Naive thymus-derived CD4-positive, alpha-beta T cell (primary cell): Measurements from ENCODE around the gene GLS. TPM values are rescaled to one million over a fixed set of nuclear protein-coding genes. Genes with fewer than 3 reads are reported as not detected.
"Not testable (repeated sequence)": the region's sequence is repeated elsewhere in the genome, so short reads cannot be mapped to it uniquely, and the experiment has no call there.

Experiments
- ATAC-seq: fragments of 150-1000 bp; cut with Tn5 transposase; 2 replicates; pipeline ENCODE4 v1.10.0; 2021; ENCODE audit warnings: mild to moderate bottlenecking, moderate library complexity
- CTCF ChIA-PET: fragments of 350-600 bp; sonication (Branson Sonifier 250); formaldehyde crosslinking; loops from one replicate; lab custom pipeline; 2021; ENCODE audit warnings: antibody characterized with exemption; lab: Charles Lee
- POLR2A ChIA-PET: fragments of 350-600 bp; sonication (Branson Sonifier 250); formaldehyde crosslinking; loops from one replicate; lab custom pipeline; 2021; ENCODE audit warnings: antibody characterized with exemption, inconsistent platforms; lab: Charles Lee
- DNase-seq, 9 donors: peaks; one replicate each; pipeline versions ENCODE4 v3.0.0 to v3.0.0-alpha.2; 2020 to 2022; ENCODE audit warnings: mixed read lengths in 1 of 9
- H3K27ac ChIP-seq: one replicate; pipeline ENCODE4 v1.7.0; 2013; ENCODE audit warnings: mild to moderate bottlenecking, low read depth, low read length, moderate library complexity
- H3K27me3 ChIP-seq, 2 donors: one replicate each; pipeline ENCODE4 v1.7.0; 2013; ENCODE audit warnings: low read length in 2 of 2, mild to moderate bottlenecking in 2 of 2, moderate library complexity in 2 of 2; ENCODE audit not compliant: control insufficient read depth in 2 of 2, insufficient read depth in 2 of 2
- H3K36me3 ChIP-seq, 3 experiments: 1 replicate in 2 of 3; 2 replicates in 1 of 3; pipeline ENCODE4 v1.7.0; 2013; ENCODE audit warnings: low read length in 3 of 3, mild to moderate bottlenecking in 3 of 3, moderate library complexity in 1 of 3; ENCODE audit not compliant: insufficient read depth in 3 of 3, control insufficient read depth in 2 of 3
- H3K4me1 ChIP-seq, 2 donors: one replicate each; pipeline ENCODE4 v1.7.0; 2013; ENCODE audit warnings: low read length in 2 of 2, mild to moderate bottlenecking in 2 of 2, moderate library complexity in 1 of 2; ENCODE audit not compliant: control insufficient read depth in 2 of 2, insufficient read depth in 2 of 2
- H3K4me3 ChIP-seq: 2 replicates; pipeline ENCODE4 v1.7.0; 2013; ENCODE audit warnings: mild to moderate bottlenecking, low read length
- H3K9me3 ChIP-seq, 3 experiments: 1 replicate in 2 of 3; 2 replicates in 1 of 3; pipeline ENCODE4 v1.7.0; 2013; ENCODE audit warnings: low read length in 3 of 3; ENCODE audit not compliant: control insufficient read depth in 2 of 3
- H3K27ac Mint-ChIP-seq, 9 donors: one replicate each; pipeline ENCODE4 v1.8.0; 2020 to 2022; ENCODE audit warnings: mixed read lengths in 9 of 9, mild to moderate bottlenecking in 8 of 9, moderate library complexity in 5 of 9, inconsistent platforms in 2 of 9
- H3K27me3 Mint-ChIP-seq, 5 donors: one replicate each; pipeline ENCODE4 v1.8.0; 2021 to 2022; ENCODE audit warnings: mixed read lengths in 5 of 5, mild to moderate bottlenecking in 1 of 5
- H3K36me3 Mint-ChIP-seq, 5 donors: one replicate each; pipeline ENCODE4 v1.8.0; 2020 to 2022; ENCODE audit warnings: mixed read lengths in 5 of 5, mild to moderate bottlenecking in 3 of 5, inconsistent platforms in 1 of 5
- H3K4me1 Mint-ChIP-seq, 7 donors: one replicate each; pipeline ENCODE4 v1.8.0; 2020 to 2022; ENCODE audit warnings: mixed read lengths in 7 of 7, mild to moderate bottlenecking in 3 of 7, inconsistent platforms in 1 of 7
- H3K4me3 Mint-ChIP-seq, 10 donors: one replicate each; pipeline ENCODE4 v1.8.0; 2020 to 2022; ENCODE audit warnings: mild to moderate bottlenecking in 10 of 10, mixed read lengths in 10 of 10, moderate library complexity in 6 of 10, inconsistent platforms in 2 of 10
- H3K9me3 Mint-ChIP-seq, 11 donors: one replicate each; pipeline ENCODE4 v1.8.0; 2020 to 2022; ENCODE audit warnings: mixed read lengths in 11 of 11, mild to moderate bottlenecking in 4 of 11, inconsistent platforms in 1 of 11, moderate library complexity in 1 of 11
- intact Hi-C, 2 donors: fragments of 100-400 bp; cut with micrococcal nuclease; formaldehyde crosslinking; loops; one replicate each; pipeline ENCODE4 v1.15.1; 2023
- polyA plus RNA-seq, 2 donors: library from polyadenylated mRNA; unstranded; fragments of 300-500 nt; fragmentation: Illumina TruSeq; gene quantifications; one replicate each; pipeline ENCODE4 v1.2.3, GENCODE V29; 2021
- total RNA-seq, 6 experiments: library from RNA in 5 of 6; stranded (reverse) in 5 of 6; gene quantifications; 1 replicate in 5 of 6; 2 replicates in 1 of 6; pipeline ENCODE4 v1.2.3 and lab custom pipeline; 2021 to 2026

Gene GLS
- total and polyA plus RNA-seq, 7 experiments from 2014 or later = 34.6 to 234 (median 189) TPM

- peaks cover 21 to 82% (median 67%) of the 10 kb centered on the region in 5 donors for H3K36me3 Mint-ChIP-seq
- Histone ChIP-seq H3K27ac (peak overlapping the region; percentile 35), H3K4me3 (no peak overlapping the region), H3K9me3 (no peaks in the 10 kb centered on the region), H3K27me3 (no peaks in the 10 kb centered on the region), H3K4me1 (peaks cover 0 to 21% of the 10 kb centered on the region in 2 donors), H3K36me3 (peaks cover 67 to 98% (median 78%) of the 10 kb centered on the region in 3 experiments)
- peaks cover 0 to 1% (median 0%) of the 10 kb centered on the region in 11 donors for H3K9me3 Mint-ChIP-seq
- H3K4me1 Mint-ChIP-seq = peaks cover 13 to 74% (median 46%) of the 10 kb centered on the region in 7 donors
- intact Hi-C loops = no loop called here
- POLR2A ChIA-PET = interaction anchor here (0.6 to 1.3 kb wide), 3 partner anchors 24 to 455 kb away, joined by 3 read pairs; partner anchors contain the start of gene STAT1
- CTCF ChIA-PET = no interaction called here
- no peak overlapping the region for H3K4me3 Mint-ChIP-seq
- DNase-seq (no peak), ATAC-seq (no peak)
- peak overlapping the region in 8 of 9 donors; percentile 36 to 79 (median 64) for H3K27ac Mint-ChIP-seq
- no peaks in the 10 kb centered on the region for H3K27me3 Mint-ChIP-seq
Measured at GRCh38 chr2:190988910-190989309, 108.3 kb downstream of the GLS start.

- ATAC-seq (no peak), DNase-seq (no peak)
- H3K36me3 ChIP-seq = peaks cover 67 to 97% (median 73%) of the 10 kb centered on the region in 3 experiments
- peaks cover 0 to 21% of the 10 kb centered on the region in 2 donors for H3K4me1 ChIP-seq
- POLR2A ChIA-PET = interaction anchor here (0.8 kb wide), 1 partner anchor 18 kb away, joined by 3 read pairs; no protein-coding TSS in a partner anchor
- no peaks in the 10 kb centered on the region for H3K9me3 ChIP-seq
- Mint-ChIP-seq H3K4me1 (peaks cover 18 to 70% (median 40%) of the 10 kb centered on the region in 7 donors), H3K4me3 (no peak overlapping the region), H3K36me3 (peaks cover 28 to 80% (median 67%) of the 10 kb centered on the region in 5 donors), H3K9me3 (no peaks in the 10 kb centered on the region), H3K27ac (peak overlapping the region; percentile 28 to 69 (median 55)), H3K27me3 (no peaks in the 10 kb centered on the region)
- intact Hi-C loops = no loop called here
- peak overlapping the region; percentile 35 for H3K27ac ChIP-seq
- no peaks in the 10 kb centered on the region for H3K27me3 ChIP-seq
- H3K4me3 ChIP-seq = no peak overlapping the region
- CTCF ChIA-PET = interaction anchor here (0.7 to 1.3 kb wide), 2 partner anchors 126 to 140 kb away, joined by 3 to 4 read pairs; no protein-coding TSS in a partner anchor
Measured at GRCh38 chr2:190990132-190990531, 109.5 kb downstream of the GLS start.

- ATAC-seq (no peak), DNase-seq (no peak)
- Histone ChIP-seq H3K4me3 (no peak overlapping the region), H3K9me3 (no peaks in the 10 kb centered on the region), H3K36me3 (peaks cover 66 to 97% (median 72%) of the 10 kb centered on the region in 3 experiments), H3K4me1 (peaks cover 0 to 7% of the 10 kb centered on the region in 2 donors), H3K27ac (no peak overlapping the region), H3K27me3 (no peaks in the 10 kb centered on the region)
- Mint-ChIP-seq H3K4me1 (peaks cover 21 to 74% (median 39%) of the 10 kb centered on the region in 7 donors), H3K36me3 (peaks cover 31 to 83% (median 72%) of the 10 kb centered on the region in 5 donors), H3K27me3 (no peaks in the 10 kb centered on the region), H3K9me3 (no peaks in the 10 kb centered on the region), H3K27ac (peak overlapping the region in 7 of 9 donors; percentile 5 to 80 (median 58)), H3K4me3 (peak overlapping the region in 1 of 10 donors; percentile 31)
- ChIA-PET CTCF (interaction anchor here (0.9 to 1.6 kb wide), 4 partner anchors 11 to 35 kb away, joined by 3 to 5 read pairs (median 3); no protein-coding TSS in a partner anchor), POLR2A (interaction anchor here (1.6 kb wide), 1 partner anchor 10 kb away, joined by 5 read pairs; no protein-coding TSS in a partner anchor)
- intact Hi-C loops = no loop called here
Measured at GRCh38 chr2:190993292-190993643, 112.6 kb downstream of the GLS start.

- CTCF ChIA-PET = interaction anchor here (0.8 to 0.9 kb wide), 2 partner anchors 25 to 34 kb away, joined by 3 read pairs; no protein-coding TSS in a partner anchor
- Mint-ChIP-seq H3K4me3 (peak overlapping the region in 1 of 10 donors; percentile 43), H3K4me1 (peaks cover 21 to 72% (median 39%) of the 10 kb centered on the region in 7 donors), H3K36me3 (peaks cover 31 to 80% (median 68%) of the 10 kb centered on the region in 5 donors), H3K27me3 (no peaks in the 10 kb centered on the region), H3K9me3 (no peaks in the 10 kb centered on the region), H3K27ac (peak overlapping the region; percentile 5 to 86 (median 75))
- DNase-seq (no peak), ATAC-seq (no peak)
- peaks cover 69 to 95% (median 71%) of the 10 kb centered on the region in 3 experiments for H3K36me3 ChIP-seq
- H3K4me1 ChIP-seq = peaks cover 0 to 7% of the 10 kb centered on the region in 2 donors
- H3K27ac ChIP-seq = peak overlapping the region; percentile 3
- no peak overlapping the region for H3K4me3 ChIP-seq
- POLR2A ChIA-PET = interaction anchor here (1.6 kb wide), 1 partner anchor 11 kb away, joined by 5 read pairs; no protein-coding TSS in a partner anchor
- H3K9me3 ChIP-seq = no peaks in the 10 kb centered on the region
- intact Hi-C loops = no loop called here
- no peaks in the 10 kb centered on the region for H3K27me3 ChIP-seq
Measured at GRCh38 chr2:190994148-190994547, 113.5 kb downstream of the GLS start.

DNA sequence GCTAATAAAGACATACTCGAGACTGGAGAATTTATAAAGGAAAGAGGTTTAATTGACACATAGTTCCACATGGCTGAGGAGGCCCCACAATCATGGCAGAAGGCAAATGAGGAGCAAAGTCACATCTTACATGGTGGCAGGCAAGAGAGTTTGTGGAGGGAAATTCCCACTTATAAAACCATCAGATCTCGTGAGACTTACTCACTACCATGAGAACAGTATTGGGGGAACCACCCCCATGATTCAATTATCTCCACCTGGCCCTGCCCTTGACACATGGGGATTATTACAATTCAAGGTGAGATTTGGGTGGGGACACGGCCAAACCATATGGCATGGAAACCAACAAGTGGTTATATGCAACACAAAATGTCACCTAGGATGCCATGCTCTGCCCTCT, 114.7 kb downstream of the GLS start:
- Histone ChIP-seq H3K27ac (peak overlapping the region; percentile 34), H3K36me3 (peaks cover 64 to 95% (median 69%) of the 10 kb centered on the region in 3 experiments)
- POLR2A ChIA-PET, H3K9me3 ChIP-seq, CTCF ChIA-PET, H3K27me3 Mint-ChIP-seq, ATAC-seq, DNase-seq, H3K4me1 ChIP-seq, H3K9me3 Mint-ChIP-seq, H3K4me3 ChIP-seq, H3K27me3 ChIP-seq: not testable (repeated sequence)
- intact Hi-C loops = loop anchor here in 1 of 2 donors (5.0 kb wide), 1 partner anchor 37 kb away; no protein-coding TSS in a partner anchor
- peaks cover 30 to 82% (median 70%) of the 10 kb centered on the region in 5 donors for H3K36me3 Mint-ChIP-seq
- H3K4me3 Mint-ChIP-seq = peak overlapping the region in 1 of 10 donors; percentile 31
- H3K27ac Mint-ChIP-seq = peak overlapping the region in 8 of 9 donors; percentile 75 to 89 (median 81)
- peaks cover 23 to 75% (median 45%) of the 10 kb centered on the region in 7 donors for H3K4me1 Mint-ChIP-seq

DNA sequence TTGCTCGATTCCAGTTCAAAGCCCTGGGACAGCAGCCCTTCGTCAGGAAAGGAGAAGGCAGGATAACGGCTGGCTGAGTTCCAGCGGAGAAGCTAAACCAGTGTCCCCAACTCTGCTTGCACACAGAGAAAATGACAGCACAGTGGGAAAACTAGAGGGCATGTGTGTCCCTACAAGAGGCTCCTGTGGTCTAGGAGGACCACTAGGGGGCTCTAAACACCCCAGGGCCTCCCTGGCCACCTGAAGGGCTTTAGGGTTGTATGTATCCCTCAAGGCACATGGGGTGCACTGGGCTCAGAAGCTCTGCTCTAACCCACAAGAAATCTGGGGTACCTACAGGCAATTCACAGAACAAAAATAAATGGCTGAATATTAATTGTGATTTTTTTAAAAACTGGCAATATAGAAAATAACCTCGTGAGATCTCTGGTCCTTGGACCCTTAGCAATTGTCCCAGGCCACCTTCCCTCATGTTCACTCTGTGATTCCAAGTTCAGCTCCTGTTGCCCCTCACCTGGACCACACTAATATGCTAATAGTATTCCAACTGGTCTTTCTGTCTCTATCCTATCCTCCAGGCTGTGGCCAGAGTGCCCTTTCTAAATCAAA, 115.8 kb downstream of the GLS start:
- Mint-ChIP-seq H3K27ac (peak overlapping the region; percentile 52 to 92 (median 81)), H3K4me1 (peaks cover 28 to 80% (median 55%) of the 10 kb centered on the region in 7 donors), H3K9me3 (no peaks in the 10 kb centered on the region), H3K27me3 (no peaks in the 10 kb centered on the region), H3K4me3 (peak overlapping the region in 1 of 10 donors; percentile 28), H3K36me3 (peaks cover 38 to 85% (median 73%) of the 10 kb centered on the region in 5 donors)
- DNase-seq = peak in 6 of 9 donors; percentile 28 to 52 (median 35)
- ATAC-seq = peak; percentile 83
- H3K4me3 ChIP-seq = no peak overlapping the region
- CTCF ChIA-PET = interaction anchor here (0.6 to 1.5 kb wide), 7 partner anchors 8 to 50 kb away, joined by 3 to 8 read pairs (median 5); no protein-coding TSS in a partner anchor
- peaks cover 59 to 95% (median 68%) of the 10 kb centered on the region in 3 experiments for H3K36me3 ChIP-seq
- H3K27ac ChIP-seq = peak overlapping the region; percentile 34
- POLR2A ChIA-PET = interaction anchor here (0.8 to 1.5 kb wide), 4 partner anchors 16 to 109 kb away, joined by 3 to 5 read pairs (median 4); no protein-coding TSS in a partner anchor
- intact Hi-C loops = loop anchor here (1.0 to 5.0 kb wide), 5 partner anchors 16 to 36 kb away; partner anchors contain the start of gene STAT1 (in 1 of the 2)
- H3K4me1 ChIP-seq = peaks cover 3 to 7% of the 10 kb centered on the region in 2 donors
- no peaks in the 10 kb centered on the region for H3K27me3 ChIP-seq
- no peaks in the 10 kb centered on the region for H3K9me3 ChIP-seq
